ENCODE results near the gene XRN2.

- TF ChIP-seq CTCF (conservative IDR thresholded peaks at IDR 0.05 in 1 of 2, IDR thresholded peaks at IDR 0.05 in 1 of 2; ENCODE audit: extremely low read depth in 1 of 2, insufficient read depth in 1 of 2, low read depth in 1 of 2, low read length in 2 of 2) (no peak), EZH2 (IDR thresholded peaks at IDR 0.05; ENCODE audit: borderline replicate concordance, low read length) (no peak)
These were observed 57.6 kb downstream of the XRN2 start for GRCh38 chr20:21360705-21361104.
